ENCODE measurements around the gene PRMT3. TPM values are rescaled to one million over a fixed set of nuclear protein-coding genes. Genes with fewer than 3 reads are reported as not detected.
A peak's percentile ranks its signal among the peaks of the same experiment; 100 is the strongest.

PRMT3 gene
- total and polyA plus RNA-seq, 2 of the 13 experiments (the other 11 are each of a cell fraction or from before 2014, with no cell fraction given): 9.1 to 27.7 TPM

DNA sequence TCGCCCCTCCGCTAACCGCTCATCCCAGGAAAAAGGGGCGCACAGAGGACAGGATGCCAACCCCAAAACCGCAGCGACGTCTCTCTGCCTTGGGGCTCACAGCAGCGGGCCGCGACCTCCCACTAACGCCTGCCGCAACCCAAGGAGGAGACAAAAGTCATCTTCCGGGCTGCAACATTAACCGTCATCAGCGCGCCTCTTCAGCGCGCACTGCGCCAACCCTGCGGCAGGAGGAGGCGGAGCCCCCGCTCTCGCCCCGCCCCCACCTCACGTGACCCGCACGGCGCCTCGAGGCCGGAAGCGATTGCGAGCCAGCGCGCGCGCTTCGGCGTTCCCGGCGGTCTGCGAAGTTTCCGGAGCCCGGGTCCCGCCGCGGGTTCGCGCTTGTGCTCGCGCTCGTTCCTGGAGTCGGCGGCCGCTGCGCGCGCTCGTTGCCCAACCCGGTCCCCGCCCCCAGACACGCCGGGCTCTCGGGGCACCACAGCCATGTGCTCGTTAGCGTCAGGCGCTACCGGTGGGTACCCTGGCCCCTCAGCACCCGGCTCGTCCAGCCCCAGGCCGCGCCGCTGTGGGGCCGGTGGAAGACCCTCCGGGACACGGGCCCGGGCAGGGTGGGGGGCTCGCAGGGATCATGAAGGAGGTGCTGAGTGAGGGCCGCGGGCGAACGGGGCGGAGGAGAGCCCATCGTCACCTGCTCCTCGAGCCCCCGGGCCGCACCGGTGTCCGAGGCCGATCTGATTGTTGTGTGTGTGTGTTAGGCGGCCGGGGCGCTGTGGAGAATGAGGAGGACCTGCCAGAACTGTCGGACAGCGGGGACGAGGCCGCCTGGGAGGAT is at the start of gene PRMT3 (continued):
- TF ChIP-seq SOX13 (IDR thresholded peaks at IDR 0.05) (no peak), SOX13 (CRISPR knock-in tag; conservative IDR thresholded peaks at IDR 0.05 in 1 of 2, IDR thresholded peaks at IDR 0.05 in 1 of 2) (peak in 1 of 2 experiments; percentile 17; a peak in 1 of 4 replicates), ZC3H13 (CRISPR knock-in tag; IDR thresholded peaks at IDR 0.05) (no peak), RXRA (CRISPR knock-in tag; IDR thresholded peaks at IDR 0.05) (peak; percentile 38; the same call in 1 of the 2 replicates), THAP11 (CRISPR knock-in tag; IDR thresholded peaks at IDR 0.05) (peak; percentile 79; the same call in 1 of the 2 replicates), NFKB2 (CRISPR knock-in tag; IDR thresholded peaks at IDR 0.05; ENCODE audit: borderline replicate concordance) (peak; percentile 88; the same call in 1 of the 2 replicates), SRSF9 (IDR thresholded peaks at IDR 0.05; ENCODE audit: borderline replicate concordance, insufficient read depth, low read depth, low read length, poor library complexity, severe bottlenecking) (no peak), TP53 (CRISPR knock-in tag; conservative IDR thresholded peaks at IDR 0.05) (peak; percentile 89), ZNF644 (CRISPR knock-in tag; IDR thresholded peaks at IDR 0.05; ENCODE audit: low read depth) (no peak), PAX8 (CRISPR knock-in tag; IDR thresholded peaks at IDR 0.05; ENCODE audit: borderline replicate concordance) (no peak), HCFC1 (IDR thresholded peaks at IDR 0.05; ENCODE audit: low read depth, low read length) (no peak; the same call in 1 of the 2 replicates), ZNF143 (CRISPR knock-in tag; IDR thresholded peaks at IDR 0.05) (0 out of 2 replicates have a peak, but pooled peaks have one; percentile 39), MEIS2 (CRISPR knock-in tag; IDR thresholded peaks at IDR 0.05) (peak; percentile 73), RBM39 (IDR thresholded peaks at IDR 0.05; ENCODE audit: low read depth, low read length, poor library complexity, severe bottlenecking) (peak; percentile 74), IRX3 (CRISPR knock-in tag; IDR thresholded peaks at IDR 0.05; ENCODE audit: borderline replicate concordance, low read depth) (0 out of 2 replicates have a peak, but pooled peaks have one; percentile 19), ELF3 (CRISPR knock-in tag; IDR thresholded peaks at IDR 0.05) (peak; percentile 54; the same call in 1 of the 2 replicates), ZNF674 (CRISPR knock-in tag; IDR thresholded peaks at IDR 0.05; ENCODE audit: low read depth) (0 out of 2 replicates have a peak, but pooled peaks have one; percentile 45), SP5 (CRISPR knock-in tag; IDR thresholded peaks at IDR 0.05; ENCODE audit: borderline replicate concordance, low read depth) (no peak), NFATC3 (CRISPR knock-in tag; IDR thresholded peaks at IDR 0.05) (no peak), SNRNP70 (IDR thresholded peaks at IDR 0.05; ENCODE audit: low read depth, low read length) (no peak), SRSF1 (optimal IDR thresholded peaks at IDR 0.05; ENCODE audit: low read depth, low read length) (peak; percentile 51), ZNF230 (CRISPR knock-in tag; IDR thresholded peaks at IDR 0.05) (peak; percentile 97), KDM6A (CRISPR knock-in tag; IDR thresholded peaks at IDR 0.05; ENCODE audit: low read depth) (no peak), RBM22 (optimal IDR thresholded peaks at IDR 0.05; ENCODE audit: low read length) (no peak), JUNB (CRISPR knock-in tag; IDR thresholded peaks at IDR 0.05; ENCODE audit: borderline replicate concordance) (0 out of 2 replicates have a peak, but pooled peaks have one; percentile 8), HDAC1 (CRISPR knock-in tag; IDR thresholded peaks at IDR 0.05) (peak; percentile 86)
- TF ChIP-seq, protein P1, sequence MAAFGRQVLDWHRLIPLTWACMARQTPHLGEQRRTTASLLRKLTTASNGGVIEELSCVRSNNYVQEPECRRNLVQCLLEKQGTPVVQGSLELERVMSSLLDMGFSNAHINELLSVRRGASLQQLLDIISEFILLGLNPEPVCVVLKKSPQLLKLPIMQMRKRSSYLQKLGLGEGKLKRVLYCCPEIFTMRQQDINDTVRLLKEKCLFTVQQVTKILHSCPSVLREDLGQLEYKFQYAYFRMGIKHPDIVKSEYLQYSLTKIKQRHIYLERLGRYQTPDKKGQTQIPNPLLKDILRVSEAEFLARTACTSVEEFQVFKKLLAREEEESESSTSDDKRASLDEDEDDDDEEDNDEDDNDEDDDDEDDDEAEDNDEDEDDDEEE (CRISPR knock-in tag; IDR thresholded peaks at IDR 0.05): peak; percentile 90
- TF ChIP-seq, protein P2, sequence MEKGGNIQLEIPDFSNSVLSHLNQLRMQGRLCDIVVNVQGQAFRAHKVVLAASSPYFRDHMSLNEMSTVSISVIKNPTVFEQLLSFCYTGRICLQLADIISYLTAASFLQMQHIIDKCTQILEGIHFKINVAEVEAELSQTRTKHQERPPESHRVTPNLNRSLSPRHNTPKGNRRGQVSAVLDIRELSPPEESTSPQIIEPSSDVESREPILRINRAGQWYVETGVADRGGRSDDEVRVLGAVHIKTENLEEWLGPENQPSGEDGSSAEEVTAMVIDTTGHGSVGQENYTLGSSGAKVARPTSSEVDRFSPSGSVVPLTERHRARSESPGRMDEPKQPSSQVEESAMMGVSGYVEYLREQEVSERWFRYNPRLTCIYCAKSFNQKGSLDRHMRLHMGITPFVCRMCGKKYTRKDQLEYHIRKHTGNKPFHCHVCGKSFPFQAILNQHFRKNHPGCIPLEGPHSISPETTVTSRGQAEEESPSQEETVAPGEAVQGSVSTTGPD (CRISPR knock-in tag; IDR thresholded peaks at IDR 0.05): no peak
